ENCODE data around the gene AP2A2. TPM values are rescaled to one million over a fixed set of nuclear protein-coding genes. Genes with fewer than 3 reads are reported as not detected.

AP2A2 gene
- total and polyA plus RNA-seq, 2 donors (not counting 1 experiment from before 2014, with no cell fraction given), result 53.1 to 57.0 TPM

GRCh38 chr11:1026641-1027482 is 101.2 kb downstream of the AP2A2 start:
- Histone ChIP-seq H3K9ac (ENCODE audit: low read length) (no peak overlapping the region), H3K4me3 (ENCODE audit: control extremely low read depth in 1 of 5, extremely low read depth in 1 of 5, insufficient read depth in 1 of 5, low read depth in 2 of 5, low read length in 4 of 5) (no peak overlapping the region), H3K9me3 (ENCODE audit: control extremely low read depth in 1 of 3, control insufficient read depth in 2 of 3, insufficient read depth in 1 of 3, low read length in 2 of 3) (no peaks in the 10 kb centered on the region), H3K4me1 (ENCODE audit: control insufficient read depth in 2 of 2, insufficient read depth in 2 of 2, low read length in 2 of 2) (no peaks in the 10 kb centered on the region), H3K27ac (ENCODE audit: low read length in 2 of 2) (no peak overlapping the region), H4K20me1 (ENCODE audit: control insufficient read depth, insufficient read depth, low read length, poor library complexity, severe bottlenecking) (no peaks in the 10 kb centered on the region), H3K27me3 (replicated peaks in 1 of 4; ENCODE audit: control extremely low read depth in 1 of 4, control insufficient read depth in 3 of 4, insufficient read depth in 4 of 4, low read length in 3 of 4) (no peaks in the 10 kb centered on the region), H3K4me2 (replicated peaks; ENCODE audit: low read depth, low read length, poor library complexity, severe bottlenecking) (no peak overlapping the region), H3K79me2 (ENCODE audit: control insufficient read depth, insufficient read depth, low read length) (no peaks in the 10 kb centered on the region), H3K36me3 (replicated peaks in 1 of 2; ENCODE audit: control extremely low read depth in 1 of 2, control insufficient read depth in 1 of 2, extremely low read depth in 1 of 2, insufficient read depth in 2 of 2, low read length in 1 of 2) (no peaks in the 10 kb centered on the region), H2AFZ (ENCODE audit: insufficient read depth, low read depth, low read length, poor library complexity, severe bottlenecking) (no peak overlapping the region)
- CTCF ChIA-PET, result no interaction called here
- WGBS (ENCODE audit: insufficient coverage), result 86% methylated on average over 45 of the region's 46 CpGs
- H3K4me1 Mint-ChIP-seq, result no peaks in the 10 kb centered on the region
- ATAC-seq (ENCODE audit: low read depth) (no peak), DNase-seq (no peak)
- H3K27ac Mint-ChIP-seq, result no peak overlapping the region
- H3K27me3 Mint-ChIP-seq, result no peaks in the 10 kb centered on the region
- POLR2A ChIA-PET, result no interaction called here
- H3K9me3 Mint-ChIP-seq (ENCODE audit: insufficient read depth), result no peaks in the 10 kb centered on the region
- no peak overlapping the region for H3K4me3 Mint-ChIP-seq
- intact Hi-C loops (cut with micrococcal nuclease), result no loop called here
- TF ChIP-seq EZH2 (IDR thresholded peaks at IDR 0.05; ENCODE audit: borderline replicate concordance, insufficient read depth, low read depth, low read length, poor library complexity, severe bottlenecking), result no peak
- TF ChIP-seq CTCF (IDR thresholded peaks at IDR 0.05), result no peak

GRCh38 chr11:1027483-1028290 is 102.0 kb downstream of the AP2A2 start:
- intact Hi-C loops (cut with micrococcal nuclease), result no loop called here

More at GRCh38 chr11:1027483-1028290, 102.0 kb downstream of the AP2A2 start:
- Histone ChIP-seq H3K4me1 (ENCODE audit: control insufficient read depth in 2 of 2, insufficient read depth in 2 of 2, low read length in 2 of 2) (no peaks in the 10 kb centered on the region), H3K79me2 (ENCODE audit: control insufficient read depth, insufficient read depth, low read length) (no peaks in the 10 kb centered on the region), H3K4me2 (replicated peaks; ENCODE audit: low read depth, low read length, poor library complexity, severe bottlenecking) (no peak overlapping the region), H3K36me3 (replicated peaks in 1 of 2; ENCODE audit: control extremely low read depth in 1 of 2, control insufficient read depth in 1 of 2, extremely low read depth in 1 of 2, insufficient read depth in 2 of 2, low read length in 1 of 2) (no peaks in the 10 kb centered on the region), H3K4me3 (ENCODE audit: control extremely low read depth in 1 of 5, extremely low read depth in 1 of 5, insufficient read depth in 1 of 5, low read depth in 2 of 5, low read length in 4 of 5) (no peak overlapping the region), H3K27me3 (replicated peaks in 1 of 4; ENCODE audit: control extremely low read depth in 1 of 4, control insufficient read depth in 3 of 4, insufficient read depth in 4 of 4, low read length in 3 of 4) (no peaks in the 10 kb centered on the region), H2AFZ (ENCODE audit: insufficient read depth, low read depth, low read length, poor library complexity, severe bottlenecking) (no peak overlapping the region), H3K9ac (ENCODE audit: low read length) (no peak overlapping the region), H3K9me3 (ENCODE audit: control extremely low read depth in 1 of 3, control insufficient read depth in 2 of 3, insufficient read depth in 1 of 3, low read length in 2 of 3) (no peaks in the 10 kb centered on the region), H3K27ac (ENCODE audit: low read length in 2 of 2) (no peak overlapping the region), H4K20me1 (ENCODE audit: control insufficient read depth, insufficient read depth, low read length, poor library complexity, severe bottlenecking) (no peaks in the 10 kb centered on the region)
- Mint-ChIP-seq H3K27ac (no peak overlapping the region), H3K4me1 (no peaks in the 10 kb centered on the region), H3K9me3 (ENCODE audit: insufficient read depth) (no peaks in the 10 kb centered on the region), H3K4me3 (no peak overlapping the region), H3K27me3 (no peaks in the 10 kb centered on the region)
- ChIA-PET POLR2A (no interaction called here), CTCF (no interaction called here)
- no peak for ATAC-seq (ENCODE audit: low read depth)
- WGBS (ENCODE audit: insufficient coverage), result 87% methylated on average over 35 of the region's 36 CpGs
- TF ChIP-seq CTCF (IDR thresholded peaks at IDR 0.05) (no peak), EZH2 (IDR thresholded peaks at IDR 0.05; ENCODE audit: borderline replicate concordance, insufficient read depth, low read depth, low read length, poor library complexity, severe bottlenecking) (no peak)
- no peak for DNase-seq

Measured in B cell (primary cell).